HG03097 (cell line): ENCODE measurements around the gene DNAH8.
A peak's percentile ranks its signal among the peaks of the same experiment; 100 is the strongest.

Experiments used
- ATAC-seq: cut with Tn5 transposase; IDR thresholded peaks from one replicate; pipeline ENCODE4 v1.9.1; 2021; ENCODE audit not compliant: unreplicated experiment, low FRiP score

Gene DNAH8

GRCh38 chr6:38943964-38944363 lies 228.9 kb downstream of the DNAH8 start:
- no peak for ATAC-seq

DNA sequence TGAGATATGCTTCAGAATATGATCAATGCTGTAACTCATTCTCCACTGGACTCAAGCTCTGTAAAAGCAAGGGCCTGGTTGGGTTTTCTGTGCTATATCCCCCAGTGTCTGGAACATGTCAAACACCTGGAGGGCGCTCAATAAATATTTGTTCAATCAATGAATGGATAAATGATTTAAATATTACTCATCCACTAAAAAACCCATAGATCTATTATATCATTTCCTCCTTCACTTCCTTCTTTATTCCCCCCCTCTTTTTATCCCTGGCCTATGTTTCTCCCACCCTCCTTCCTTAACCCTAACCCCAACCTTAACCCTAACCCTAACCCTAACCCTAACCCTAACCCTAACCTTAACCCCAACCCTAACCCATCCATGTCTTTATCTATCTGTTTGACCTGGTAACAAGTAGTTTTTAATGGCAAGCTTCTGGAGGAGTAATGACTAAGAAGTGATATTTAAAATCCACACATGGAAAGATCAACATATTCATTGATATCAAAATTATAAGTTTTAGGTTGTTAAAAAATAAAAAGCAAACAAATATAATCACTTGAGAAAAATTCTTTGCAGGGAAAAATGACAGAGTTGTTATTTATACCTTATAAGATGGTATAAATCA lies 229.7 kb downstream of the DNAH8 start:
- ATAC-seq: no peak

DNA sequence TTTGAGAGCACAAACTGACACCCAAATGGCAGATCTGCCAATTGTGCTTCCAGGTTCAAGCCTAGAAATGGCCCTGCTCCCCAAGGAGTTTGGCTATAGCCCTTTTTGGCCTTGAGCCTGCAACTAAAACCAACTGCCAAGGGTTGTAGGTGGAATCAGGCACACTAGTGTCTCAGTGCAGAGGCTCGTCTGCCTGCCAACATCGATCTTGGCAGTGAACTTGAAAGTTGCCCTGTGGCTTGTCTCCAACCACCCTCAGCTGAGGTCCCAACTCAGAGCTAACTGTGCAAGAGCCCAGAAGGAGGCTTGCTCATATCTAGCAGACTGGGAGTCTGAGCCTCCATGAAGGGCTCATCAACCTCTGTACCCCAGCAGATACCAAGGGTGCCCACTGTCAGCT lies 240.8 kb downstream of the DNAH8 start:
- ATAC-seq: no peak

- ATAC-seq: no peak
Measured at GRCh38 chr6:38957426-38957825, 242.3 kb downstream of the DNAH8 start.

- ATAC-seq: no peak
Measured at GRCh38 chr6:38959138-38959537, 244.0 kb downstream of the DNAH8 start.

GRCh38 chr6:38968702-38969149 lies 253.6 kb downstream of the DNAH8 start:
- no peak for ATAC-seq

DNA sequence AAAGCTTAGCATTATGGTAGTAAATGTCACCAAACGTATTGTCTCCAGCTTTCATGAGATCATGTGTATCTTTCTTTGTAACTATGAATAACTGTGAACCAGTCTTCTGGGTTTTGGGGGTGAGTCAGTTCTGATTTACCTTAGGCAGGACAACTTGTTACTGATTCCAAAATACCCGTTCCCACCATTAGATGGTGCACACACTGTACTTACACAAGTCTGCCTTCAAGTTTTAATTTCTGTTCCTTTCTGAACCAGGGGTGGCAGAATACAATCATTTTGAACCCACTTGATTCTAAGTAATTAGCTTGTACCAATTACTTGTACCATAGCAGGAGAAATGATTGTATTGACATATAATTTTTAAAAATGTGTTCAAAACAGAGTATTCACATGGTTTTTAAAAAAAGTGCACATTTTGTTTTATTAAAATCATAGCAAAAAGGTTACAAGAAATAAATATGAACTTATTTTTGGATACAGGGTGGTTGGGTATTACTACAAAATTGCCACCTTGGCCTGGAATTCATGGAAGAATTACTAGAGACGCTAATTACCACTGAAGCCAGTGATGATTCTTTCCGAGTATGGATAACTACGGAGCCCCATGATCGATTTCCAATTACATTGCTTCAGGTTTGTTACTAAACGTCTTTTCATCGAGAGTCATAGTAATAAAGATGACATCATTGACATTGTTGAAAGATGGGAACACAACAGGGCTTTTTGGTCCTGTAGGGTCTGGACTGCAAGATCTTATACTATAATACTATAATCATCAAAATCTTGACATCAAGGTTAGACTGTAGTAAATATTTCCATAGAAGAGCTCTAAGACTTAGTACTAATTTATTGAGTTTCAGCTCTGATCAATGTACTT lies 258.3 kb downstream of the DNAH8 start:
- ATAC-seq: peak; percentile 61

GRCh38 chr6:38974389-38975151 lies 259.5 kb downstream of the DNAH8 start:
- ATAC-seq: no peak

DNA sequence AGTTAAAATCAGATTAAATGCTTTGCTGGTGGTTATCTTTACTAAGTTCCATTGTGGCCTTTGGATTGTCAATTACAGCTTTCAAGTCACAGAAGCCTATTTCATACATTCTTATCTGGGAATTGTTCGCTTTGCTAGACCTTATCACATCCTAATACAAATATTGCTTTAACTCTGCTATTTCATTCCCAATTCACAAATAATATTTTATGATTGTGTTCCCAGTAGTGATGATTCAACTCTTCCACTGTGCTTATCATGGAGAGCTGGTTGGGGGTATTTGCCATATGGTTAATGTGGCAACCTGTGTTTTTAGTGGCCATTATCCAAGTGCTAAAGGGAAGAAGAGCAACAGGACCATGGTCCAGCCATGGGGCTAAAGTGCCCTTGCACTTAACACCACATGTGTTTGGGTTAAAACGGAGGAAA lies 260.5 kb downstream of the DNAH8 start:
- no peak for ATAC-seq

DNA sequence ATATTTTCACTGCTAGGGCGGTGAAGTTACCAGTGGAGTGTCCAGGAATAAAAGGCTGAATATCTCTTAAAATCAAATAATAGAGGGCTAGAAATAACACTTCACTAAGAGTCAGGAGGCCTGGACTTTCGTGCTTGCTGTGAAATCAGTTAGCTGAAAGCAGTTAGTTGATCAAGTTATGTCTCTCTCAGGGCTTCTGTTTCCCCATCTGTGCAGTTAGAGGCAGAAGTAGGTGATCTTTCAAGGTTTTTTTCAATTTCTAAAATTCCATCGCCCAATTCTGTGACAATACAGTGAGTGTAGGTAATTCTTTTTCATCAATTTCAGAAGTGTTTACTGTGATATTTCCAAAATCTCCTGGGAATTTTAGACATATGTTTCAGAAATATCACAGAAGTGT lies 260.9 kb downstream of the DNAH8 start:
- no peak for ATAC-seq

DNA sequence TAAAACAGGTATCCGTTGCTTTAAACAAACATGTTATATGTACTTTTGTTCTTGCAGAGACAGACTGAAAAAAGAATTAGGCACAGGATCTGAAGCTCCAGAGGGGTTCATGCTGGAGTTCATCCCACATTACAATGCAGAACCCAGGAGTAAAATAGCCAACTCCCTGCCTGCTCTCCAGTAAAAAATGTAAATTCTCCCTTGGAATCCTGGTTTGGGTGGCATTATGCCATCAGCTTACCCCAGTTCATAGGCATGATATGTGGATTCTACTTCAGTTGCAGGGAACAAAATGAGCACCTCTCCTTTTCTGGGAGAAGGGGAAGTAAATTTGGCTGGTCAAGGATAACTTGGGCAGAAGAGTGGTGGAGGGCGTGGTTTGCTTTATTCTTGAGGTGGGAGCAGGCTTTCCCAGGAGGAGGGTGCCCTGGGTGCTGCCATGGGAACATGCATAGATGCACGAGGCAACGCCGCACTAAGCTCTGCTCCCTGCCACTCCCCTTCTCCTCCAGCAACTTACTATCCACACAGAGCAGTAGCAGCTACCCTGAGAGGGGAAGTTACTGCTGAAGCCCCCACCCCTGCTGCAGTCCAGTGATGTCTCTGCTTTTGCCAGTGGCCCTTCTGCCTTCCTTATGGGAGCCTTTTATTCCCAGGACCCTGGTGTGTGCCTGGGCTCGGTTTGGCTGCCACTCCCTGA lies 261.8 kb downstream of the DNAH8 start:
- ATAC-seq: no peak

- ATAC-seq: no peak
Measured at GRCh38 chr6:38978139-38978704, 263.1 kb downstream of the DNAH8 start.

- ATAC-seq: no peak
Measured at GRCh38 chr6:38982470-38982869, 267.4 kb downstream of the DNAH8 start.

DNA sequence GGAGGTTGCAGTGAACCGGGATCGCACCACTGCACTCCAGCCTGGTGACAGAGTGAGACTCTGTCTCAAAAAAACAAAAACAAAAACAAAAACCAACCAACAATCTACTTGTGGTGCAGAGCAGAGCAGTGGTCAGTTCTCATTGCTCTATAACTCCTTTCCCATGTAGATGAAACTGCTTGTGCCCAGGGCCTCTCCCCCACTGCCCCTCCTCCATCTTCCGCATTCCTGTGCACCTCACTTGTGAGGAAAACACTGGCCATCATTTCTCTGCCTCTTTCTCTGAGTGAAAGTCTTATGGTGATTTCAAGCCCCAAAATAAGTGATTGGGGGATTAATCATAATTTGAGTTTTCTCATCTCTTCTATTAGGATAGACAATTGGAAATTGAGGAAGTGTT lies 269.6 kb downstream of the DNAH8 start:
- no peak for ATAC-seq

- no peak for ATAC-seq
Measured at GRCh38 chr6:38985839-38986238, 270.7 kb downstream of the DNAH8 start.

DNA sequence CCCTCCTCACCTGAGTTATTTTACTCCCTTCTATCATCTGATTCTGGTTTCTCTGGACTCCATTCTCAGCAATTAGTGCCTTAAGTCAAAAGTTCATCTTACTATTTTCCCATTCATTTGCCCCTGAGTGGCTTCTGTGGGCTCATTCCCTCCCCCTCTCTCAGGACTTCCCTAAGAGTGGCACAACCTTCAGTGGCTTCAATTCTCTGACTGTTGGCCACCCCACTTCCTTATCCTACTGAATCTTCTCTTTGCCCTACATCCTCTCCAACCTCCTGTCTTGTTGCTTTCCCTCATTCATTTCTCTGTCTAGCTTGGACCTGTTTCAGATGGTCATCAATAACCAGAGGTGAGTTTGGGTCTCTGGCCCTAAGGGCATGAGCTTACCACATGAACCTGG lies 272.4 kb downstream of the DNAH8 start:
- no peak for ATAC-seq

DNA sequence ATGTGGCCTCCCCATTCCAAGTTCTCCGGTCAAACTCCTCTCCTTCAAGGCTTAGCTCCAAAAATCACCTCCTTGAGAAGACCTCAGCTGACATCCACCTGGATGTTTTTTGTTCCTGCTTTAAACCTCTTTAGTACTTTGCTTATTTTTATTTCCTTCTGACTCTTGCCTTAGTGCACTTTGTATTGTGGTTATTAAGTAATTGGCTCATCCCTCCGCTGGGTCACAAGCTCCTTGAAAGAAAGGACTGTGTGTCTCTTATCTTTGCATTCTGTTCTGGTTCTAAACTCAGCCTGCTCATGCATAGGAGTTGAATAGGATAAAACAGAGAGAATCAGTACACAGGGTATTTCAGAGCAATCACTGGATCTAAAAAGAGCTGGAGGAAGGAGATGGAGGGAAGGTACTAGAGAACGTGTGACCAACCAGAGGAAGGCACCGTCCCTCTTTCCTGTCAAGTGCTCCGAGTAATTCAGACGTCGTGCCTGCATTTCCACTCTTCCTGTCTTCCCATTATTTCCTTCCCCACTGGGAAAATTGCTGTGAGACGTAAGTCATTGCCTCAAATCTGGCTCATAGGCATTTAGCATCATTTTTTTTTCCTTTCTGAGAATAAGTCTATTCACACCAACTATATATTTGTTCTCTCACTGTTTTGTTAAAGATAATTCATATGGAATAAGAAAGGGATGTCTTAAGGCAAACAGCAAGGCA lies 273.8 kb downstream of the DNAH8 start:
- ATAC-seq: no peak

GRCh38 chr6:38990475-38990874 lies 275.4 kb downstream of the DNAH8 start:
- ATAC-seq: no peak

GRCh38 chr6:38996676-38997075 lies 281.6 kb downstream of the DNAH8 start:
- ATAC-seq: no peak
